ENCODE data around the gene SUGT1. TPM values are rescaled to one million over a fixed set of nuclear protein-coding genes. Genes with fewer than 3 reads are reported as not detected.

SUGT1 gene
- total and polyA plus RNA-seq, 7 experiments from 2014 or later, result 21.3 to 49.0 (median 36.9) TPM

GRCh38 chr13:52737451-52737850 is 84.8 kb downstream of the SUGT1 start:
- no peak overlapping the region for H3K4me3 ChIP-seq (ENCODE audit: low read length)
- no peaks in the 10 kb centered on the region for H3K4me1 ChIP-seq (ENCODE audit: control insufficient read depth in 2 of 2, insufficient read depth in 2 of 2, low read length in 2 of 2)
- ChIA-PET POLR2A (no interaction called here), CTCF (no interaction called here)
- H3K36me3 Mint-ChIP-seq, result peaks cover 0 to 3% (median 2%) of the 10 kb centered on the region in 5 donors
- intact Hi-C loops (cut with micrococcal nuclease), result loop anchor here in 1 of 2 donors (5.0 kb wide), 1 partner anchor 65 kb away; no protein-coding TSS in a partner anchor
- no peak overlapping the region for H3K27ac Mint-ChIP-seq
- H3K4me3 Mint-ChIP-seq, result peak overlapping the region in 2 of 10 donors; percentile 18 to 44
- H3K9me3 ChIP-seq (ENCODE audit: control insufficient read depth in 2 of 3, low read length in 3 of 3), result no peaks in the 10 kb centered on the region
- peaks cover 45 to 55% (median 53%) of the 10 kb centered on the region in 5 donors for H3K27me3 Mint-ChIP-seq
- ATAC-seq, result no peak
- H3K27me3 ChIP-seq (ENCODE audit: control insufficient read depth in 2 of 2, insufficient read depth in 2 of 2, low read length in 2 of 2), result peaks cover 0 to 10% of the 10 kb centered on the region in 2 donors
- no peaks in the 10 kb centered on the region for H3K36me3 ChIP-seq (ENCODE audit: control insufficient read depth in 2 of 3, insufficient read depth in 3 of 3, low read length in 3 of 3)
- peaks cover 0 to 10% (median 5%) of the 10 kb centered on the region in 7 donors for H3K4me1 Mint-ChIP-seq
- no peak for DNase-seq
- H3K27ac ChIP-seq (ENCODE audit: low read depth, low read length), result no peak overlapping the region
- H3K9me3 Mint-ChIP-seq, result peaks cover 0 to 14% (median 2%) of the 10 kb centered on the region in 11 donors

- no peak for DNase-seq
- peaks cover 0 to 5% (median 3%) of the 10 kb centered on the region in 5 donors for H3K36me3 Mint-ChIP-seq
- peaks cover 0 to 10% (median 5%) of the 10 kb centered on the region in 7 donors for H3K4me1 Mint-ChIP-seq
- Histone ChIP-seq H3K27ac (ENCODE audit: low read depth, low read length) (no peak overlapping the region), H3K27me3 (ENCODE audit: control insufficient read depth in 2 of 2, insufficient read depth in 2 of 2, low read length in 2 of 2) (peaks cover 0 to 10% of the 10 kb centered on the region in 2 donors), H3K4me1 (ENCODE audit: control insufficient read depth in 2 of 2, insufficient read depth in 2 of 2, low read length in 2 of 2) (no peaks in the 10 kb centered on the region), H3K4me3 (ENCODE audit: low read length) (no peak overlapping the region), H3K9me3 (ENCODE audit: control insufficient read depth in 2 of 3, low read length in 3 of 3) (no peaks in the 10 kb centered on the region), H3K36me3 (ENCODE audit: control insufficient read depth in 2 of 3, insufficient read depth in 3 of 3, low read length in 3 of 3) (no peaks in the 10 kb centered on the region)
- no peak for ATAC-seq
- intact Hi-C loops (cut with micrococcal nuclease), result loop anchor here in 1 of 2 donors (5.0 kb wide), 1 partner anchor 66 kb away; no protein-coding TSS in a partner anchor
- H3K9me3 Mint-ChIP-seq, result peaks cover 0 to 19% (median 4%) of the 10 kb centered on the region in 11 donors
- POLR2A ChIA-PET, result no interaction called here
- H3K4me3 Mint-ChIP-seq, result peak overlapping the region in 6 of 10 donors; percentile 11 to 67 (median 26)
- CTCF ChIA-PET, result no interaction called here
- H3K27me3 Mint-ChIP-seq, result peaks cover 50 to 60% (median 56%) of the 10 kb centered on the region in 5 donors
- H3K27ac Mint-ChIP-seq, result no peak overlapping the region
Observed at GRCh38 chr13:52737965-52738364, 85.3 kb downstream of the SUGT1 start.

- peak overlapping the region; percentile 11 to 78 (median 51) for H3K4me3 Mint-ChIP-seq
Observed at GRCh38 chr13:52738719-52739467, 86.3 kb downstream of the SUGT1 start.

GRCh38 chr13:52739468-52740071 is 86.9 kb downstream of the SUGT1 start, which contains the start of gene CNMD:
Gene CNMD, minus strand, starts transcription at chr13:52739820. Its CDS starts 119 bp downstream, at chr13:52739701.
- H3K4me3 ChIP-seq (ENCODE audit: low read length), result peak within 1 kb of the TSS; percentile 6
- Mint-ChIP-seq H3K27ac (no peak within 1 kb of the TSS), H3K27me3 (peaks cover 54 to 61% (median 61%) of the 10 kb centered on the region in 5 donors)

More at GRCh38 chr13:52738719-52739467, 86.3 kb downstream of the SUGT1 start:
- no peak overlapping the region for H3K27ac Mint-ChIP-seq
- intact Hi-C loops (cut with micrococcal nuclease), result loop anchor here in 1 of 2 donors (5.0 kb wide), 1 partner anchor 67 kb away; no protein-coding TSS in a partner anchor
- CTCF ChIA-PET, result no interaction called here
- DNase-seq, result peak in 4 of 9 donors; percentile 2 to 31 (median 10)
- ATAC-seq, result peak; percentile 61
- Histone ChIP-seq H3K4me1 (ENCODE audit: control insufficient read depth in 2 of 2, insufficient read depth in 2 of 2, low read length in 2 of 2) (no peaks in the 10 kb centered on the region), H3K9me3 (ENCODE audit: control insufficient read depth in 2 of 3, low read length in 3 of 3) (no peaks in the 10 kb centered on the region), H3K4me3 (ENCODE audit: low read length) (peak overlapping the region; percentile 6), H3K27me3 (ENCODE audit: control insufficient read depth in 2 of 2, insufficient read depth in 2 of 2, low read length in 2 of 2) (peaks cover 0 to 10% of the 10 kb centered on the region in 2 donors), H3K27ac (ENCODE audit: low read depth, low read length) (no peak overlapping the region), H3K36me3 (ENCODE audit: control insufficient read depth in 2 of 3, insufficient read depth in 3 of 3, low read length in 3 of 3) (no peaks in the 10 kb centered on the region)
- H3K36me3 Mint-ChIP-seq, result peaks cover 0 to 11% (median 6%) of the 10 kb centered on the region in 5 donors
- peaks cover 53 to 62% (median 58%) of the 10 kb centered on the region in 5 donors for H3K27me3 Mint-ChIP-seq
- POLR2A ChIA-PET, result no interaction called here
- peaks cover 0 to 25% (median 8%) of the 10 kb centered on the region in 11 donors for H3K9me3 Mint-ChIP-seq
- peaks cover 0 to 10% (median 5%) of the 10 kb centered on the region in 7 donors for H3K4me1 Mint-ChIP-seq

GRCh38 chr13:52743569-52743968 is 90.9 kb downstream of the SUGT1 start:
- peaks cover 0 to 5% (median 1%) of the 10 kb centered on the region in 7 donors for H3K4me1 Mint-ChIP-seq
- intact Hi-C loops (cut with micrococcal nuclease), result no loop called here
- peaks cover 0 to 12% (median 11%) of the 10 kb centered on the region in 5 donors for H3K36me3 Mint-ChIP-seq
- ATAC-seq, result no peak
- H3K4me3 Mint-ChIP-seq, result no peak overlapping the region
- Histone ChIP-seq H3K36me3 (ENCODE audit: control insufficient read depth in 2 of 3, insufficient read depth in 3 of 3, low read length in 3 of 3) (no peaks in the 10 kb centered on the region), H3K27me3 (ENCODE audit: control insufficient read depth in 2 of 2, insufficient read depth in 2 of 2, low read length in 2 of 2) (peaks cover 0 to 4% of the 10 kb centered on the region in 2 donors), H3K27ac (ENCODE audit: low read depth, low read length) (no peak overlapping the region), H3K4me3 (ENCODE audit: low read length) (no peak overlapping the region), H3K9me3 (ENCODE audit: control insufficient read depth in 2 of 3, low read length in 3 of 3) (no peaks in the 10 kb centered on the region), H3K4me1 (ENCODE audit: control insufficient read depth in 2 of 2, insufficient read depth in 2 of 2, low read length in 2 of 2) (no peaks in the 10 kb centered on the region)
- H3K27me3 Mint-ChIP-seq, result peaks cover 38 to 66% (median 58%) of the 10 kb centered on the region in 5 donors
- no peak overlapping the region for H3K27ac Mint-ChIP-seq
- no peak for DNase-seq
- H3K9me3 Mint-ChIP-seq, result peaks cover 0 to 29% (median 8%) of the 10 kb centered on the region in 11 donors
- ChIA-PET CTCF (no interaction called here), POLR2A (no interaction called here)

More at GRCh38 chr13:52739468-52740071, 86.9 kb downstream of the SUGT1 start, which contains the start of gene CNMD:
- POLR2A ChIA-PET, result no interaction called here
- peak within 1 kb of the TSS; percentile 15 to 78 (median 51) for H3K4me3 Mint-ChIP-seq
- no peak within 1 kb of the TSS for H3K27ac ChIP-seq (ENCODE audit: low read depth, low read length)
- peaks cover 0 to 25% (median 8%) of the 10 kb centered on the region in 11 donors for H3K9me3 Mint-ChIP-seq
- no peaks in the 10 kb centered on the region for H3K9me3 ChIP-seq (ENCODE audit: control insufficient read depth in 2 of 3, low read length in 3 of 3)
- CTCF ChIA-PET, result no interaction called here
- intact Hi-C loops (cut with micrococcal nuclease), result loop anchor here in 1 of 2 donors (5.0 kb wide), 1 partner anchor 67 kb away; no protein-coding TSS in a partner anchor
- no peak for DNase-seq
- H3K36me3 Mint-ChIP-seq, result peaks cover 0 to 12% (median 8%) of the 10 kb centered on the region in 5 donors
- no peaks in the 10 kb centered on the region for H3K4me1 ChIP-seq (ENCODE audit: control insufficient read depth in 2 of 2, insufficient read depth in 2 of 2, low read length in 2 of 2)
- H3K27me3 ChIP-seq (ENCODE audit: control insufficient read depth in 2 of 2, insufficient read depth in 2 of 2, low read length in 2 of 2), result peaks cover 0 to 10% of the 10 kb centered on the region in 2 donors
- peaks cover 0 to 10% (median 5%) of the 10 kb centered on the region in 7 donors for H3K4me1 Mint-ChIP-seq
- ATAC-seq, result no peak
- no peaks in the 10 kb centered on the region for H3K36me3 ChIP-seq (ENCODE audit: control insufficient read depth in 2 of 3, insufficient read depth in 3 of 3, low read length in 3 of 3)

GRCh38 chr13:52743988-52744387 is 91.4 kb downstream of the SUGT1 start:
- Mint-ChIP-seq H3K4me3 (no peak overlapping the region), H3K9me3 (peaks cover 0 to 29% (median 8%) of the 10 kb centered on the region in 11 donors), H3K27ac (no peak overlapping the region), H3K36me3 (peaks cover 0 to 12% (median 11%) of the 10 kb centered on the region in 5 donors), H3K27me3 (peaks cover 39 to 70% (median 57%) of the 10 kb centered on the region in 5 donors), H3K4me1 (peaks cover 0 to 5% (median 0%) of the 10 kb centered on the region in 7 donors)
- intact Hi-C loops (cut with micrococcal nuclease), result no loop called here
- CTCF ChIA-PET, result no interaction called here
- no peaks in the 10 kb centered on the region for H3K36me3 ChIP-seq (ENCODE audit: control insufficient read depth in 2 of 3, insufficient read depth in 3 of 3, low read length in 3 of 3)
- no peak overlapping the region for H3K27ac ChIP-seq (ENCODE audit: low read depth, low read length)
- H3K4me1 ChIP-seq (ENCODE audit: control insufficient read depth in 2 of 2, insufficient read depth in 2 of 2, low read length in 2 of 2), result no peaks in the 10 kb centered on the region
- peaks cover 0 to 3% of the 10 kb centered on the region in 2 donors for H3K27me3 ChIP-seq (ENCODE audit: control insufficient read depth in 2 of 2, insufficient read depth in 2 of 2, low read length in 2 of 2)
- ATAC-seq (no peak), DNase-seq (no peak)
- no peaks in the 10 kb centered on the region for H3K9me3 ChIP-seq (ENCODE audit: control insufficient read depth in 2 of 3, low read length in 3 of 3)
- POLR2A ChIA-PET, result no interaction called here
- no peak overlapping the region for H3K4me3 ChIP-seq (ENCODE audit: low read length)

All from naive thymus-derived CD4-positive, alpha-beta T cell (primary cell).